ENCODE data around the gene RASSF5.

- TF ChIP-seq POLR2A (IDR thresholded peaks at IDR 0.05; ENCODE audit: insufficient read depth in 1 of 2, low read depth in 2 of 2, low read length in 2 of 2), result peak in 1 of 2 experiments; percentile 59; a peak in 3 of 4 replicates
- TF ChIP-seq CBX5 (CRISPR knock-in tag; IDR thresholded peaks at IDR 0.05; ENCODE audit: borderline replicate concordance), result no peak
- TF ChIP-seq FIP1L1 (IDR thresholded peaks at IDR 0.05; ENCODE audit: borderline replicate concordance, insufficient read depth, low read depth, low read length), result no peak
- no peak for TF ChIP-seq ZNF737 (CRISPR knock-in tag; IDR thresholded peaks at IDR 0.05; ENCODE audit: borderline replicate concordance)
- TF ChIP-seq ZBTB21 (CRISPR knock-in tag; IDR thresholded peaks at IDR 0.05), result no peak
- TF ChIP-seq CTCF (CRISPR knock-in tag; IDR thresholded peaks at IDR 0.05), result peak; percentile 33
- TF ChIP-seq BRCA1 (CRISPR knock-in tag; IDR thresholded peaks at IDR 0.05), result no peak
- no peak for TF ChIP-seq ZSCAN29 (CRISPR knock-in tag; conservative IDR thresholded peaks at IDR 0.05)
- no peak for TF ChIP-seq SCMH1 (CRISPR knock-in tag; IDR thresholded peaks at IDR 0.05; ENCODE audit: borderline replicate concordance)
- TF ChIP-seq ZNF772 (CRISPR knock-in tag; IDR thresholded peaks at IDR 0.05), result no peak
- TF ChIP-seq TCF7 (IDR thresholded peaks at IDR 0.05; ENCODE audit: low read depth), result no peak
- no peak for TF ChIP-seq EZH2 (conservative IDR thresholded peaks at IDR 0.05; ENCODE audit: low read depth, low read length)
- TF ChIP-seq ZSCAN9 (CRISPR knock-in tag; IDR thresholded peaks at IDR 0.05; ENCODE audit: borderline replicate concordance), result no peak
Measured at GRCh38 chr1:206469933-206470691, 37.2 kb upstream of the RASSF5 start, which contains the start of gene IKBKE.
